Right lobe of liver (tissue), 6 donors: Measurements from ENCODE around the gene NEU1. TPM values are rescaled to one million over a fixed set of nuclear protein-coding genes. Genes with fewer than 3 reads are reported as not detected.
A peak's percentile ranks its signal among the peaks of the same experiment; 100 is the strongest.

Experiments
- ATAC-seq, 4 donors: fragments of 200-7000 bp; cut with Tn5 transposase; one replicate each; pipeline ENCODE4 v1.9.1; 2020; ENCODE audit warnings: mild to moderate bottlenecking in 4 of 4, moderate library complexity in 4 of 4
- DNase-seq, 3 donors: peaks; one replicate each; pipeline ENCODE4 v3.0.0-alpha.2; 2020
- H3K27ac ChIP-seq, 3 donors: fragments of 200-600 bp; one replicate each; pipeline ENCODE4 v1.8.0; 2022
- H3K27me3 ChIP-seq, 2 donors: fragments of 200-600 bp; one replicate each; pipeline ENCODE4 v1.8.0; 2022
- H3K36me3 ChIP-seq, 4 donors: fragments of 200-600 bp; sonication (generic) in 1 of 4; one replicate each; pipeline versions ENCODE4 v1.5.1 to v1.8.0; 2017 to 2022; ENCODE audit warnings: control low read depth in 1 of 4
- H3K4me1 ChIP-seq, 4 donors: fragments of 200-600 bp; sonication (generic) in 1 of 4; one replicate each; pipeline versions ENCODE4 v1.5.1 to v1.8.0; 2017 to 2022; ENCODE audit warnings: control low read depth in 1 of 4
- H3K4me3 ChIP-seq, 3 donors: fragments of 200-600 bp; one replicate each; pipeline ENCODE4 v1.8.0; 2022
- H3K9me3 ChIP-seq, 4 donors: fragments of 200-600 bp; sonication (generic) in 1 of 4; one replicate each; pipeline versions ENCODE4 v1.5.1 to v1.8.0; 2017 to 2022; ENCODE audit warnings: control low read depth in 1 of 4
- POLR2A ChIP-seq: fragments of 450-650 bp; IDR thresholded peaks from one replicate; pipeline ENCODE4 v1.6.1; 2017; ENCODE audit warnings: antibody characterized with exemption, mild to moderate bottlenecking
- WGBS: methylation state at CpG from one replicate; pipeline ENCODE4 v1.1.6; 2018; ENCODE audit warnings: low coverage, low lambda C conversion rate; ENCODE audit not compliant: insufficient coverage; ENCODE audit errors: missing lambda C conversion rate; 5-methylcytosine and 5-hydroxymethylcytosine counted together
- intact Hi-C, 2 donors: fragments of 100-400 bp; cut with DNase I; formaldehyde crosslinking; loops; one replicate each; pipeline versions ENCODE4 v1.11.2 to v1.14.1; 2022
- total RNA-seq, 6 experiments: library from RNA; depleted of rRNA in 2 of 6; stranded (reverse); fragments of >200 nt in 2 of 6; fragmentation: NEBNext Ultra II Directional in 3 of 6; extraction: Animal tissue kit (Norgen Biotek cat#: 25700) in 3 of 6; gene quantifications; one replicate each; pipeline versions ENCODE4 v1.1.0 to v1.2.4, GENCODE V29; 2016 to 2023
- TF ChIP-seq, protein P1 (sequence below), 4 donors: fragments of 200-600 bp in 3 of 4; fragments of 450-650 bp in 1 of 4; IDR thresholded peaks; one replicate each; pipeline versions ENCODE4 v1.5.1 to v1.8.0; 2016 to 2022; ENCODE audit warnings: antibody characterized with exemption in 4 of 4, mild to moderate bottlenecking in 2 of 4
- donor health status: DM: no; HTN: yes; CAD: no.
- donor health status: DM: no; HTN: no; CAD: no.
- donor health status: DM: no; HTN: no; CAD: no.
- donor health status: DM: no; HTN: yes; CAD: no.
- donor health status: DM: no; HTN: yes; CAD: no.

Gene NEU1
- total RNA-seq, 6 experiments from 2014 or later: 20.3 to 44.8 (median 34.1) TPM

GRCh38 chr6:31896493-31896855, 33.9 kb upstream of the NEU1 start:
- DNase-seq: no peak
- Histone ChIP-seq H3K27ac (peak overlapping the region in 2 of 3 donors; percentile 51 to 78), H3K4me3 (peak overlapping the region in 1 of 3 donors; percentile 79), H3K9me3 (no peaks in the 10 kb centered on the region), H3K36me3 (peaks cover 0 to 35% (median 1%) of the 10 kb centered on the region in 4 donors), H3K27me3 (no peaks in the 10 kb centered on the region), H3K4me1 (peaks cover 0 to 15% (median 0%) of the 10 kb centered on the region in 4 donors)
- intact Hi-C loops: no loop called here
- no peak for TF ChIP-seq POLR2A
- TF ChIP-seq, protein P1, sequence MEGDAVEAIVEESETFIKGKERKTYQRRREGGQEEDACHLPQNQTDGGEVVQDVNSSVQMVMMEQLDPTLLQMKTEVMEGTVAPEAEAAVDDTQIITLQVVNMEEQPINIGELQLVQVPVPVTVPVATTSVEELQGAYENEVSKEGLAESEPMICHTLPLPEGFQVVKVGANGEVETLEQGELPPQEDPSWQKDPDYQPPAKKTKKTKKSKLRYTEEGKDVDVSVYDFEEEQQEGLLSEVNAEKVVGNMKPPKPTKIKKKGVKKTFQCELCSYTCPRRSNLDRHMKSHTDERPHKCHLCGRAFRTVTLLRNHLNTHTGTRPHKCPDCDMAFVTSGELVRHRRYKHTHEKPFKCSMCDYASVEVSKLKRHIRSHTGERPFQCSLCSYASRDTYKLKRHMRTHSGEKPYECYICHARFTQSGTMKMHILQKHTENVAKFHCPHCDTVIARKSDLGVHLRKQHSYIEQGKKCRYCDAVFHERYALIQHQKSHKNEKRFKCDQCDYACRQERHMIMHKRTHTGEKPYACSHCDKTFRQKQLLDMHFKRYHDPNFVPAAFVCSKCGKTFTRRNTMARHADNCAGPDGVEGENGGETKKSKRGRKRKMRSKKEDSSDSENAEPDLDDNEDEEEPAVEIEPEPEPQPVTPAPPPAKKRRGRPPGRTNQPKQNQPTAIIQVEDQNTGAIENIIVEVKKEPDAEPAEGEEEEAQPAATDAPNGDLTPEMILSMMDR (IDR thresholded peaks at IDR 0.05): no peak
- WGBS: 50% methylated on average over 3 of the region's 4 CpGs
- ATAC-seq: no peak

DNA sequence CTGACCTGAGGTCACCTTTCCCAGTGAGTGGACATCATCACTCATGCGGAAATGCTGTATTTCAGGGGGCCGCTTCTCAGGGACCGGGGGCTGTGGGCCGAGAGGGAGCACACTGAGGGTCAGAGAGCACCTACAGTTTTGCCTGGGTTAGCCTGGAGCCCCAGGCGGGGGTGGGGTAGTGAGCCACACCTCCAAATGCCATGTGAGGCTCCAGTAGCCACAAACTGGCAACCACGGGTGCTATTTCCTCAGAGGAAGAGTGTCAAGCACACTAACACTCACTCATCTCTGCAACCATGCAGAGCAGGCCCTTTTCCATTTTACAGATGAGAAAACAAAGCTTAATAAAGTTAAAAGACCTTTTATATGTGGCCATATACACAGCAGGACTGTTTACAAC, 30.2 kb upstream of the NEU1 start:
- Histone ChIP-seq H3K4me1 (peaks cover 0 to 4% (median 0%) of the 10 kb centered on the region in 4 donors), H3K9me3 (no peaks in the 10 kb centered on the region), H3K36me3 (peaks cover 0 to 47% (median 1%) of the 10 kb centered on the region in 4 donors), H3K27me3 (no peaks in the 10 kb centered on the region), H3K4me3 (no peak overlapping the region), H3K27ac (no peak overlapping the region)
- WGBS: 50% methylated on average over 1 of the region's 6 CpGs
- DNase-seq (no peak), ATAC-seq (no peak)
- intact Hi-C loops: no loop called here
- TF ChIP-seq POLR2A: no peak

DNA sequence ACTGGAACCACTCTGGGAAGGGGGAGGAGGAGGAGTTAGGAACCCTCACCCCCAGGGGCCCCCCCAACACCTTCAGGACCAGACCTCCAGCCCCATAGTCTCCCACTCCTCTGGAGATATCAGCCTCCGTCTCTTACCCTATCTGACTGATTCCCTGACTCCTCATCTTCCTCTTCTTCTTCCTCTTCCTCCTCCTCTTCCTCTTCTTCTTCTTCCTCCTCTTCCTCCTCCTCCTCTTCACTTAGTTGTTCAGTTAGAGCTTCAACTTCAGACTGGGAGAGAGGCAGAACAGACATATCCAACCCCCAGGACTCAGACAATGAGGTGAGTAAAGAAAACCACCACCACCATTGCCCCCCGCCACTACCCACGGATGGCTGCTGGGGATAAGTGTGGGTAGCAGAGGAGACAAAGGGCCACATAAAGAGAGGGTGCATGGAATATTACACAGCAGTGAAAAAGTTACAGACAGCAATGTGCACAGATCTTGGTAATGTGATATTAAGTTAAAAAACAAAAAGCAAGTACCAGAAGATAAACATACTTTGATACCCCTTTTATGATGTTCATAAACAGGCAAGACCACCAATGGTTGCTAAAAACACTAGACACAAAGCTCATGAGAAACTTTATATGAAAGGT, 26.8 kb upstream of the NEU1 start:
- intact Hi-C loops: no loop called here
- H3K36me3 ChIP-seq: peaks cover 0 to 73% (median 9%) of the 10 kb centered on the region in 4 donors
- no peak for TF ChIP-seq POLR2A
- TF ChIP-seq, protein P1 (IDR thresholded peaks at IDR 0.05): no peak
- no peak for DNase-seq
- H3K4me3 ChIP-seq: no peak overlapping the region
- H3K4me1 ChIP-seq: no peaks in the 10 kb centered on the region
- 85% methylated on average over 3 of the region's 3 CpGs for WGBS
- no peaks in the 10 kb centered on the region for H3K9me3 ChIP-seq
- no peak for ATAC-seq
- no peaks in the 10 kb centered on the region for H3K27me3 ChIP-seq
- no peak overlapping the region for H3K27ac ChIP-seq

DNA sequence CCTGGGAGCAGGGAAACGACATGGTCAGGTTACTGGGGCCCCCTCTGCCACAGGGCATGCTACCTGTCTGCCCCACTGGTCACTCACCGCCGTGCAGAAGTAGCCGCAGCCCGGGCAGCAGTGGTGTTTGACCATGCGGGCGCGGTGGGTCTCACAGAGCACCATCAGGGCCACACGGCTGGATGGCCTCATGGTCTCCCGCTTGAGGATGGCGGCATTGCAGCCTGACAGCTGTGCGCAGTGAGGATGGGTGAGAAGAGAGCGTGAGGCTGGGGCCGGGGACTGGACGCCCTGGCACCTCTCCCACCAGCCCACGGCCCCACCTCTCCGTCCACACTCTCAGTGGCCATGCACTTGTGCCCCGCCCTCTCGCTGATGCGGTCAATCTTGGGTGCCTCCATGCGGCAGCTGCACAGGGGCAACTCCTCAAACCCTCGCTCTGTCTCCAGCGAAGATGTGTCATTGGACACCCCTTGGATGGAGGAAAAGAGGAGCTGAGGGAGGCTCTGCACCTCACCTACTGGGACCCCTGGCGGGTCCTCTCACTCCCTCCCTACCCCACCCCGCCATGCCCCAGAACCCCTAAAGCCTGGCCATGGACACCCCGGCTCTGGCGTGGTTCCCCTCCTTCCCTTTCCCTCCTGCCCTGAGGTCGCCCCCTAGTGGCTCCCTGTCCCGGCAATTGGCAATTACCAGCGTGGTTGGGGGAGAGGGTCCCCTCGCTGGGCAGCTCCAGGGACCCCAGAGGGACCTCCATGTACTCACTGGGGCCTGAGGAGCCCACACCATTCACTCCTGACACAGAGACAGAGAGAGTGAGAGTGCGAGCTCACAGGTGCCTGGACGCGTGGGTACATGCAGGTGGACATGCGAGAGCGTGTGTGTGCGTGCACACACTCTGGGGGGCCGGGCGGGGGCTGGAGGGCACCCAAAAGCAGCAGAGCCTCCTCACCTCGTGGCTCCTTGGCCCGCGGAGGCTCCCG, 25.9 kb upstream of the NEU1 start:
- WGBS: 26% methylated on average over 6 of the region's 43 CpGs
- Histone ChIP-seq H3K27ac (no peak overlapping the region), H3K36me3 (peaks cover 0 to 65% (median 10%) of the 10 kb centered on the region in 4 donors), H3K27me3 (no peaks in the 10 kb centered on the region), H3K4me1 (no peaks in the 10 kb centered on the region), H3K4me3 (no peak overlapping the region), H3K9me3 (no peaks in the 10 kb centered on the region)
- TF ChIP-seq, protein P1 (IDR thresholded peaks at IDR 0.05): peak; percentile 50 to 67 (median 61)
- TF ChIP-seq POLR2A: no peak
- intact Hi-C loops: no loop called here
- ATAC-seq (peak; percentile 30 to 71 (median 52)), DNase-seq (peak in 1 of 3 donors; percentile 59)
